Left colon (tissue), 2 donors: ENCODE measurements around the gene HGFAC. TPM values are rescaled to one million over a fixed set of nuclear protein-coding genes. Genes with fewer than 3 reads are reported as not detected.

Experiments used
- ATAC-seq: fragments of 200-7000 bp; cut with Tn5 transposase; one replicate; pipeline ENCODE4 v1.9.1; 2020; ENCODE audit warnings: mild to moderate bottlenecking, moderate library complexity
- DNase-seq, 2 donors: peaks; one replicate each; pipeline ENCODE4 v3.0.0-alpha.2; 2020
- intact Hi-C, 2 donors: fragments of 100-400 bp; cut with DNase I in 1 of 2; cut with micrococcal nuclease in 1 of 2; formaldehyde crosslinking; loops; one replicate each; pipeline versions ENCODE4 v1.11.2 to v1.14.0; 2022; cut with DNase I, micrococcal nuclease
- total RNA-seq, 2 donors: library from RNA; stranded (reverse); fragmentation: NEBNext Ultra II Directional; extraction: Animal tissue kit (Norgen Biotek cat#: 25700); gene quantifications; one replicate each; pipeline ENCODE4 v1.2.1, GENCODE V29; 2021
- donor health status: DM: no; HTN: no; CAD: no.
- donor health status: DM: yes; HTN: yes; CAD: no.

The HGFAC gene
- total RNA-seq, 2 donors from 2014 or later, result not detected

DNA sequence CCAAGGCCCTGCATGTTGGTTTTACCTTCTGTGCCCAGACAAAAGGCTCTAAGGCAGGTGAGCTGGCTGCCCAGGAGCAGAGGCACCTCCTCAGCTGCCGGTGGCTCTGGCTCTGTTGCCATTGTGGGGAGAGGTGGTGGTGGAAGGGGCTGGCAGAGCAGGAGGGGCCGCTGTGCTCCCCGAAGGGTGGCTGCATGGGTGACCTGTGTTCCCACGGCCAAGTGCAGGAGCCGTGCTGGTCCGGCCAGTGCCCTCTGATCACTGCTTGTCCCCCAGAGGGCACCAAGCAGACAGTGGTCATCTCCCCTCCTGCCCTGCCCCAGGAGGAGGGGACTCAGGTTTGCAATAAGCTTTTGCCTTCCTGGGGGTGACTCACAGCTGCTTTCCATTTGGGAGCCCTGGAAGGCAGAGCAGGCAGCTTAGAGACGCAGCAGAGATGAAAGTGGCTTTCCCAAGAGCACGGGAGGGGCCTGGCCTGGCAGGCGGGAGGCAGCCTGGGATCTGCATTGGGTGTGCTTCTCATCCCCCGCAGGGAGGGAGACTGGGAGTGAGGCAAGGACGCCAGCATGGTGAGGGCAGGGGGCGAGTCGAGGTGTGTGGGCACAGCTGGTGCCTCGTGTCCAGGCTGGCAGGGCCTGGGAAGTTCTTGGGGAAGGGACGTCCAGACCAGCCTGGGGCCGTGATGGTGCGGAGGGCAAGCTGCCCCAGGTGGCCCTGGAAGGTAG, 50.1 kb downstream of the HGFAC start:
- ATAC-seq (no peak), DNase-seq (no peak)
- intact Hi-C loops, result no loop called here

DNA sequence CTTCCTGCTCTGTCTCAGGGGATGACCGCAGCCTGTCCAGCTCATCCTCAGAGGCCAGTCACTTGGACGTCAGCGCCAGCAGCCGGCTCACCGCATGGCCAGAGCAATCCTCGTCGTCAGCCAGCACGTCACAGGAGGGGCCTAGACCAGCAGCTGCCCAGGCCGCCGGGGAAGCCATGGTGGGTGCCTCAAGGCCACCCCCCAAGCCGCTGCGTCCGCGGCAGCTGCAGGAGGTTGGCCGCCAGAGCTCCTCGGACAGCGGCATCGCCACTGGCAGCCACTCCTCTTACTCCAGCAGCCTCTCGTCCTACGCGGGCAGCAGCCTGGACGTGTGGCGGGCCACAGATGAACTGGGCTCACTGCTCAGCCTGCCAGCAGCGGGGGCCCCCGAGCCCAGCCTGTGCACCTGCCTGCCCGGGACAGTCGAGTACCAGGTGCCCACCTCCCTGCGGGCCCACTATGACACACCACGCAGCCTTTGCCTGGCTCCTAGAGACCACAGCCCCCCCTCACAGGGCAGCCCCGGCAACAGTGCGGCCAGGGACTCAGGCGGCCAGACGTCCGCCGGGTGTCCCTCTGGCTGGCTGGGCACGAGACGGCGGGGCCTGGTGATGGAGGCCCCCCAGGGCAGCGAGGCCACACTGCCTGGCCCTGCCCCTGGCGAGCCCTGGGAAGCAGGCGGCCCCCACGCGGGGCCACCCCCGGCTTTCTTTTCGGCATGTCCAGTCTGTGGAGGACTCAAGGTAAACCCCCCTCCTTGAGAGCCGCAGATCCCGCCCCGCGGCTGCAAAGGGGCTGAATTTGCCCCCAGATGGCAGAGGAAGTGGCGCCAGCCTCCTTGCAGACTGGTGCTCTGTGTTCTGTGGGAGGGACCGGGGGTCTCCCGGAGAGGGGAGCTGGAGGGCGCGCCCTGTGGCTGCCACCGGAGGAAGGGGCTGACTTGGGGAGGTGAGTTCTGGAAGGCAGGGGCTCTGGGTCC, 51.3 kb downstream of the HGFAC start:
- no peak for DNase-seq
- no peak for ATAC-seq
- intact Hi-C loops, result no loop called here

DNA sequence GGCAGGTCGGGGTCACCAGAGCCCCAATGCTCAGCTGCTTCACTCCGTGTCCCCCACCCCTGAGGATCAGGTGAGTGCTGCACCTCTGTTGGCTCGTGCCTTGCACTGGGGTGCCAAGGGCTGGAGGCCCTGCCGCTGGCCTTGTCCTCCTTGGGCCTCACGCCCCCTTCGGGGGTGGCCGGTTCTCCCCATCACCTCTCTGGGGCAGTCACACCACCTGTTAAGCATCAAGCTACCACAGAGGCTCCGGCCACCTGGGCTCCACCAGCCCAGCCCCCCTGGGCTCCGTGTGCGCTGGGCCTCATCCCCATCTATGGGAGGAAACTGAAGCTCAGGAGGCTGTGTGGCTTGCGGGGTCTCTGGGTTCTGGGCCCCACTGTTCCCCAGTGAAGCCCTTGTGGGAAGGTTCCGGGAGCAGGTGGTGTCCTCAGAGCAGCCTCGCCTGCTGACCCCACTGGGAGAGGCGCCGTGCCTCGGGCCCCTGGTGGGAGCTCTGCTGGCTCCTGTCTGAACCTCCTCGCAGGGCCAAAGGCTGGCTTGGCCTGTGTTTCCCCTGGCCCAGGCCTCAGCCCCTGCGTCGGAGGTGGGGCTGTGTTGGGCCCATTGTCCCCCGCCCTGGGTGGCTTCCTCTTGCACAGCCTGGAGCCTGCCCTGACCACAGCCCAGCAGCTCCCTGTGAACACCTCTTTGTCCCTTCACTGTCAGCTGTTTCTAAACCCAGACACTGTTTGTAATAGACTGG, 52.1 kb downstream of the HGFAC start:
- intact Hi-C loops, result no loop called here
- ATAC-seq (no peak), DNase-seq (no peak)

- intact Hi-C loops, result no loop called here
- DNase-seq (no peak), ATAC-seq (no peak)
Observed at GRCh38 chr4:3494462-3494871, 52.7 kb downstream of the HGFAC start.

- DNase-seq (no peak), ATAC-seq (no peak)
- intact Hi-C loops, result no loop called here
Observed at GRCh38 chr4:3495204-3495975, 53.6 kb downstream of the HGFAC start.

GRCh38 chr4:3496021-3496420, 54.3 kb downstream of the HGFAC start:
- ATAC-seq (no peak), DNase-seq (no peak)
- intact Hi-C loops, result no loop called here

GRCh38 chr4:3497095-3497494, 55.3 kb downstream of the HGFAC start:
- DNase-seq (no peak), ATAC-seq (peak; percentile 4)
- intact Hi-C loops, result no loop called here

DNA sequence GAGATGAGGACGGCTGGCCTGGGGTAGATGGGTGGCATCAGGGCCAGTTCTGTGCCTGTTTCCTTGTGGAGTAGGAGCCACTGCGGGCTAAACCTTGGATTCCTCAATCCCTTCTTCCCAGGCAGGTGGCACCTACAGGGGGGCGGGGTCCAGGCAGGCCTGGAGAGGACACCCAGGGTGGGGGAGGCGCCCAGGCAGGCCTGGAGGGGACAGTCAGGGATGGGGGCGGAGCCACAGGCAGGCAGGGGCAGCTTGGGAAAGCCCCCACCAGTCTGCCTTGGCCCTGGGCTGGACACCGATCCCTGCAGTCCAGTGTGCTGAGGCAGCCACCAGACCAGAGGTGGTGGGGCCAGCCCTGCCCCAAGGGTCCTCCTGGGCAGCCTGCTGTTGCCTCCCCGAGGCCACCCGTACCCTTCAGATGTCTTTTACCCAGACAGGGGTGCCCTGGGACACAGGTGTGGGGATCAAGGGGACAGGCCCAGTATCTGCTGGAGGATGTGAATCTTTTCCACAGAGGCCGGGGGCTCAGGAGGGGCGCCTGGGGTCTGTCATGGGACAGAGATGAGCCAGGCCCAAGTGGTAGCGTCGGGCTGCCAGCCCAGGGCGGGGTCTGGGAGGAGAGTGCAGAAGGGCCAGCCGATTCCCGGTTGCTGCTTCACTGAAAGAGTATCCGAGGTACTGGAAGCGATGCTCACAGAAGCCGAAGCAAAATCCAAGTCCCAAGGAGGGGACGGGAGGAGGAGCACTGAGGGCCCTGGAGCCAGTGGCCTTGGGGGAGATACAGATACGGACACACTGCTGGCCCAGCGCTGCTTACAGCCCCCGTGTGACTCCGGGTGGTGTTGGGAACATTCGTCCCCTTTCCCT, 56.0 kb downstream of the HGFAC start:
- ATAC-seq (peak; percentile 23), DNase-seq (no peak)
- intact Hi-C loops, result no loop called here

DNA sequence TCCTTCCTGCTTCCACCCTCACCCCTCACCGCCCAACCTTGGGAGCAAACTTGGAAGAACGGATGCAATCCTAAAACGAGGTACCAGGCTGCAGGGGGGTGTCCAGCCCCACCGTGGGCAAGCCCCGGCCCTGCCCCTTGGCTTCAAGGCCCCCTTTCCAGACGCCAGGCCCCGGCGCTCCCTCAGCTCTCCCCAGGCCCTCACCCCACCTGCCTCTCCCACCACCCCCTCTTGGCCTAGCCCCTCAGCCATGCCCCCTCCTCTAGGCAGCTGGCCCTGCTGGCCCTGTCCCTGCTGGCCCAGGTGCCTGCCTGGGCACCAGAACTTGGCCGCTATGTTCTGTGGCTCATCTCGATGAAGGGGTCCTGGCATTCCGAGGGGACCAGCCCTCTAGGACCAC, 56.6 kb downstream of the HGFAC start:
- ATAC-seq, result no peak
- no peak for DNase-seq
- intact Hi-C loops, result no loop called here

Other genes with a start within 250 kb of the HGFAC start
- gene MSANTD1, start 192.8 kb upstream of the HGFAC start, total RNA-seq, result under 1 TPM; 0.73 to 0.82 TPM
- gene RGS12, start 148.9 kb upstream of the HGFAC start, total RNA-seq, result 10 to 100 TPM; 21.5 to 23.5 TPM
- gene DOK7, start 21.3 kb downstream of the HGFAC start, total RNA-seq, result under 1 TPM; 0.24 to 0.70 TPM
- 100 to 1,000 TPM; 146 to 155 TPM for gene LRPAP1, start 90.5 kb downstream of the HGFAC start, total RNA-seq